Endothelial cell of umbilical vein (primary cell): Measurements from ENCODE around the gene KIAA1671.

Experiments used
- CTCF ChIP-seq, 2 donors: IDR thresholded peaks; 1 replicate in 1 of 2; 2 replicates in 1 of 2; pipeline ENCODE4 v1.5.1; 2011; ENCODE audit warnings: low read length in 2 of 2, mild to moderate bottlenecking in 2 of 2, moderate library complexity in 2 of 2, control low read depth in 1 of 2, inconsistent platforms in 1 of 2, low read depth in 1 of 2; ENCODE audit not compliant: insufficient read depth in 1 of 2; ENCODE audit errors: extremely low read depth in 1 of 2
- EZH2 ChIP-seq: IDR thresholded peaks from 2 replicates; pipeline ENCODE4 v1.6.1; 2012; ENCODE audit warnings: borderline replicate concordance, low read depth, mild to moderate bottlenecking, moderate library complexity, low read length, inconsistent platforms; ENCODE audit not compliant: severe bottlenecking
- FOS ChIP-seq: IDR thresholded peaks from 2 replicates; pipeline ENCODE4 v1.6.1; 2011; ENCODE audit warnings: mild to moderate bottlenecking, low read length, moderate library complexity, borderline replicate concordance; ENCODE audit not compliant: insufficient read depth
- GATA2 ChIP-seq: IDR thresholded peaks from 2 replicates; pipeline ENCODE4 v1.7.0; 2011; ENCODE audit warnings: low read depth, mild to moderate bottlenecking, moderate library complexity, mixed read lengths, low read length; ENCODE audit not compliant: insufficient read length, insufficient read depth
- JUN ChIP-seq: IDR thresholded peaks from 2 replicates; pipeline ENCODE4 v1.6.1; 2011; ENCODE audit warnings: borderline replicate concordance, low read depth; ENCODE audit not compliant: insufficient read length, insufficient read depth
- MYC ChIP-seq: IDR thresholded peaks from one replicate; pipeline ENCODE4 v1.6.1; 2011; ENCODE audit warnings: mild to moderate bottlenecking, low read depth, low read length
- POLR2A ChIP-seq: IDR thresholded peaks from 2 replicates; pipeline ENCODE4 v1.6.1; 2012; ENCODE audit warnings: low read depth, mild to moderate bottlenecking, control low read depth, low read length
- POLR2AphosphoS5 ChIP-seq: IDR thresholded peaks from 2 replicates; pipeline ENCODE4 v1.6.1; 2012; ENCODE audit warnings: low read depth, mild to moderate bottlenecking, control low read depth, low read length, moderate library complexity; ENCODE audit not compliant: insufficient read depth
- TF ChIP-seq, protein P1 (sequence below): IDR thresholded peaks from 2 replicates; pipeline ENCODE4 v1.6.1; 2011; ENCODE audit not compliant: insufficient read depth, insufficient read length

GRCh38 chr22:25216230-25216629 lies 263.7 kb downstream of the KIAA1671 start:
- TF ChIP-seq CTCF (IDR thresholded peaks at IDR 0.05; ENCODE audit: extremely low read depth in 1 of 2, insufficient read depth in 1 of 2, low read depth in 1 of 2, low read length in 2 of 2): no peak
- TF ChIP-seq, protein P1, sequence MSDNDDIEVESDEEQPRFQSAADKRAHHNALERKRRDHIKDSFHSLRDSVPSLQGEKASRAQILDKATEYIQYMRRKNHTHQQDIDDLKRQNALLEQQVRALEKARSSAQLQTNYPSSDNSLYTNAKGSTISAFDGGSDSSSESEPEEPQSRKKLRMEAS: no peak
- no peak for TF ChIP-seq EZH2
- TF ChIP-seq POLR2A: no peak
- TF ChIP-seq POLR2AphosphoS5: no peak
- no peak for TF ChIP-seq MYC
- no peak for TF ChIP-seq JUN
- TF ChIP-seq FOS: no peak
- no peak for TF ChIP-seq GATA2
